Measurements from ENCODE around the gene POGLUT3.

DNA sequence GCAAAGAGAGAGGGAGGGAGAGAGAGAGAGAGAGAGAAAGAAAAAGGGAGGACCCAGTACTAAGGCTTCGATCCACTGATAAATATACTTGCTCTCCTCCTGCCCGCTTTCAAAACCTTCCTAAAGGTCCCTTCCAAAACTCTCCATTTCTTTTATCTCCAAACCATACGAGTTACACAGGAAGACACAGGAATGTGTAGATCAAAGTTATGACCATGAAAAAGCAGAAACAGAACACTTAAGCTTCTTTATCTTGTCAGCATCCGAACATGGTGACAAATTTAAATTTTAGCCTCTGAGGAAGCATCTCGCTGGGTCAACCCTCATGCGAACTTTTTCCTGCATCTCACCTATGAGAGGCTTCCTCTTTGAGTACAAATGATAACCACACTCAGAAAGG, 29.2 kb upstream of the POGLUT3 start:
- TF ChIP-seq, protein P1, sequence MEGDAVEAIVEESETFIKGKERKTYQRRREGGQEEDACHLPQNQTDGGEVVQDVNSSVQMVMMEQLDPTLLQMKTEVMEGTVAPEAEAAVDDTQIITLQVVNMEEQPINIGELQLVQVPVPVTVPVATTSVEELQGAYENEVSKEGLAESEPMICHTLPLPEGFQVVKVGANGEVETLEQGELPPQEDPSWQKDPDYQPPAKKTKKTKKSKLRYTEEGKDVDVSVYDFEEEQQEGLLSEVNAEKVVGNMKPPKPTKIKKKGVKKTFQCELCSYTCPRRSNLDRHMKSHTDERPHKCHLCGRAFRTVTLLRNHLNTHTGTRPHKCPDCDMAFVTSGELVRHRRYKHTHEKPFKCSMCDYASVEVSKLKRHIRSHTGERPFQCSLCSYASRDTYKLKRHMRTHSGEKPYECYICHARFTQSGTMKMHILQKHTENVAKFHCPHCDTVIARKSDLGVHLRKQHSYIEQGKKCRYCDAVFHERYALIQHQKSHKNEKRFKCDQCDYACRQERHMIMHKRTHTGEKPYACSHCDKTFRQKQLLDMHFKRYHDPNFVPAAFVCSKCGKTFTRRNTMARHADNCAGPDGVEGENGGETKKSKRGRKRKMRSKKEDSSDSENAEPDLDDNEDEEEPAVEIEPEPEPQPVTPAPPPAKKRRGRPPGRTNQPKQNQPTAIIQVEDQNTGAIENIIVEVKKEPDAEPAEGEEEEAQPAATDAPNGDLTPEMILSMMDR (IDR thresholded peaks at IDR 0.05), result no peak
- TF ChIP-seq EP300 (IDR thresholded peaks at IDR 0.05), result no peak
- no peak for TF ChIP-seq POLR2AphosphoS5 (IDR thresholded peaks at IDR 0.05)
